Vagina (tissue), 2 donors: Measurements from ENCODE around the gene LMCD1.

ENCODE experiments used
- CTCF ChIP-seq, 3 experiments: fragments of 450-650 bp in 2 of 3; fragments of 200-600 bp in 1 of 3; sonication (generic) in 1 of 3; IDR thresholded peaks; one replicate each; pipeline ENCODE4 v1.5.1; 2017 to 2019; ENCODE audit warnings: antibody characterized with exemption in 3 of 3, mild to moderate bottlenecking in 2 of 3, moderate library complexity in 2 of 3
- POLR2A ChIP-seq, 2 donors: fragments of 450-650 bp; IDR thresholded peaks; one replicate each; pipeline ENCODE4 v1.6.1; 2017; ENCODE audit warnings: antibody characterized with exemption in 2 of 2, mild to moderate bottlenecking in 2 of 2, moderate library complexity in 2 of 2

GRCh38 chr3:8610951-8611350 is 109.3 kb downstream of the LMCD1 start:
- TF ChIP-seq CTCF (IDR thresholded peaks at IDR 0.05) (no peak), POLR2A (IDR thresholded peaks at IDR 0.05) (no peak)
